Stimulated activated CD8-positive, alpha-beta memory T cell treated with anti-CD3 and anti-CD28 coated beads, Interleukin-2, amount 100 ng/mL, for 48 hours (primary cell): ENCODE results near the gene PDE11A.
"Not testable (repeated sequence)": the region's sequence is repeated elsewhere in the genome, so short reads cannot be mapped to it uniquely, and the experiment has no call there.

ENCODE experiments used
- DNase-seq, 2 donors: peaks; one replicate each; pipeline ENCODE4 v3.0.0-alpha.2; 2020; ENCODE audit warnings: low read depth in 2 of 2

The PDE11A gene

DNA sequence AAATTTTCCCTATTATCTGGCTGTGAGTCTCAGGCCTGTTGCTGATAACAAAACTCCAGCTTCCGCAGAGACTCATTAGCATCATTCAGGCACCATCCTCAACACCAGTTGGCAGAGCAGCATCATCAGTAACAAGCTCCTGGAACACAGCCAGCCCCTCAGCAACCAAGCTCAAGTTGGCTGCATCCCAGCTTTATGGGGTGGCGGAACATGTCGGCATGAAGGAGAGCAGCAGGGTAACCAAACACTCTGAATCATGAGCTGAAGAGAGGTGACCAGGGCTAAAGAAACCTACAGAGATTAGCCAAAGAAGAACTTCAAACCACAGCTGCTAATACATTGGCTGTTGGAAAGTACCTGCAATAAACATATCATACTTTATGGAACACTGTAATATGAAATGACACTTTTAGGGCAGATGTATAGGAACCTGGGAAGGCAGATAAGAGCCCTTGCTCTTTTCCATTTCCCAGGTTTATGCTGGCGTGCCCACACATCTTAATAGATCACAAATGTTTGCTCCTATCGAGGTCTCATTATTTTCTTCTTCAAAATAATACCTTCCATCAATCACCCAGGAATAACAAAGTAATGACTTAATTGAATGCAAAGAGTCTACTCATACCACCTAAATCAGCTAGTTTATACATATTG is 63.8 kb downstream of the PDE11A start:
- no peak for DNase-seq

DNA sequence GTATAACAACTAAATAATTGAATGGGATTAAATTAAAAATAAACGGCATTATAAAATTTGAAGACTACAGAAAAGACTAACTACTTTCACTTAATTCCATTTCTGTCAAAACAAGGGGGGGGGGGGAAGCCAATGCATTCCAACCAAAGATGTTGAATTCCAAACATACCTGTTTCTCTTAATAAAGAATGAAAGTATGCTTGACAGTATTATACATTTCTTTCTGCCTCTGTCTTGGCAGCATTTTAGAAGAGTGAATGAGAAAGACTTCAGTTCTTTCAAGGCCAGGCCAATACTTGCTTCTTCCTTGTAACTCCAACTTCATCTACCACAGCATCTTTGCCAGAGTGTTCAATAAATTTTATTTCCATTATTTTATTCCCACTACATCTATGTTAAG is 65.9 kb downstream of the PDE11A start:
- no peak for DNase-seq

- no peak for DNase-seq
Measured at GRCh38 chr2:178005756-178006155, 66.8 kb downstream of the PDE11A start.

DNA sequence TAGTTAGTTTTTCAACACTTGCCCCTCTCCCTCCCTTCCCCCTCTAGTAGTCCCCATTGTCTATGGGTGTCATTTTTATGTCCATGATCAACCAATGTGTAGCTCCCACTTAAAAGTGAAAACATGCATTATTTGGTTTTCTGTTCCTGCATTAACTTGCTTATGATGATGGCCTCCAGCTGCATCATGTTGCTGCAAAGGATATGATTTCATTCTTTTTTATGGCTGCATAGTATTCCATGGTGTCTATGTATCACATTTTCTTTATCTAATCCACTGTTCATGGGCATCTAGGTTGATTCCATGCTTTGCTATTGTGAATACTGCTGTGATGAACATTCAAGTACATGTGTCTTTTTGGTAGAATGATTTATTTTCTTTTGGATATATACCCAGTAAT is 70.5 kb downstream of the PDE11A start:
- no peak for DNase-seq

DNA sequence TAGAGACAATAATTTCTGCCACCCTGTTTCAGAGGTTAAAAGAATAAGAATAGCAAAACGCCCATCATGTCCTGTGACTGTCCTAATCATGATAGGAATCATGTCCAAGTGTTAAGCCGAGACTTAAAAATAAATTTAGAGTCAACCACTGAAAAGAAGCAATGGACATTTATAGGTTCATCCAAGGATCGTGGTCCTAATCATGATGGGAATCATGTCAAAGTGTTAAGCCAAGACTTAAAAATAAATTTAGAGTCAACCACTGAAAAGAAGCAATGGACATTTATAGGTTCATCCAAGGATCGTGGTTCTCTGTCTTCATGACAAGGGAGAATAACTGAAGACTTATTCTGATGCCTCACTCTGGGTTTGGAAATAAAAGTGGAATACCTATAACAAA is 73.6 kb downstream of the PDE11A start:
- DNase-seq = no peak

DNA sequence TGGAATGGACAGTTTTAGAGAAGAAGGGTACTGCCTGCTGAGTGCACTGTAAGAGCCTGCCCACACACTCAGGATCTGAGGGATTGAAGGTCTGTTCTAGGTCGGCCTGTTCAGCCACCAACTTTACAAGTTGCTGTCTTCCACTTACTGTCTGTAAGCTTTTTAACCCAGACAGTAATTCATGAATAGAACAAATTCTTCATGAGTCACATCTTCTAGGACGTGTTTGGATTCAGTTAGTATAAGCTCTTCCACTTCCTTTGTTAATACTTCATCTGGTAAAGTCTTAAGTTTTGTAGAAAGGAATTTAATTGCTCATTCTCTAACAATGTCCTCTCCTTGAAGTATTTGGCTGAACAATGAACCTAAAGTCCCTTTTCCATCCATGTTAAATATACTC is 74.6 kb downstream of the PDE11A start:
- no peak for DNase-seq

DNA sequence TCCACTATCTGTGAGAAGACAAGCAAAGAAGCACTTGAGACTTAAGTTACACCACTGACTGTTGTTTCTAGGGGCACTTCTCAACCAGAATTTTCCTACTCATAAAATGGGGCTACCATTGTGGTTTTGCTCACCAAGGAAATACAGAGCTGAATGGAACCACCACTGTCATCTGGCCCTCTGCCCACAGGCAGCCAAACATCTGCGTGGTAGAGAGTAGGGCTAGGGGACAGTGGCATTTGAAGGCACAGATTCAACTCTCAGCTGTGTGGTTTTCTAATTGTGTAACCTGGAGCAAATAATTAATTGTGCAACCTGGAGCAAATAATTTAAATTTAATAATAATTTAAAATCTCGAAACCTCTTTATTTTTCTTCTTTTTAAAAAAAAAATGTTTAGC is 79.6 kb downstream of the PDE11A start:
- DNase-seq = no peak

DNA sequence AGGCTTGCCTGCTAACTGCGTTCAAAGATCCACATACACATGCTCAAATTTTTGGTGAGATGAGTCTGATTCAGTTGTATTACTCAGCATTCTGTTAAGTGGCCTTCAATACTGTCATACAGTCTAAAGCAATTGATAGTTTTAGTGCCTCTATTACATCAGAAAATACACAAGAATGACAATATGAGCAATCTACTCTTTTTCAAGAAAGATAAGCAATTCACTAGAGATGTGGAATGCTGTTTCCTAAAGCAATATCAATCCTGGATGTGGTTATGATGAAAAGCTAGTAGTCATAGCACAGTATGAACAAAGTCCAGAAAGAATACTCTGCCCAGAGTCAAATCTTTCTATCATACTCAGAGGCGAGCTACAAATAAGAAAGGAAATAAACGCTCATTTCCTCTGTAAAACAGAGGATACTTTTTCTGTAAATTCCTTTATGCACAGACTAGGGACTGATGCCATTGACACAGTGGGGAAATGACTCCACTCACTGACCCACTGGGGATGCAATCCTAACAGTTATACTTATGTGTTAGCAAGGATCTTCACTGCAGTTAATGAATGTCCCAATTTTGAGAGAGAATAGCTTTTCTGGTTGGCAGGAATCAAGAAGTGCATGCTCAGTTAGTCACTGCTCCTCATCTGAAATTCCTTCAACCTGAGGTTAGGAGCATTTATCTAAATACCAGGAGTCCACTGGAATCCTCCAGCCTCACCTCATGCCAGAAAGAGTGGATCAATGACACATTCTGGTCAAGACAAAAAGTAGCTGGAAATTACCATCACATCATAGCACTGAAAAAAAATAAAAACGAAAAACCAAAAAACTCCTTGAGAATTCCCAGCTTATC is 83.3 kb downstream of the PDE11A start:
- DNase-seq = no peak

- DNase-seq = no peak
Measured at GRCh38 chr2:177984749-177985148, 87.8 kb downstream of the PDE11A start.

- DNase-seq = no peak
Measured at GRCh38 chr2:177983183-177983788, 89.3 kb downstream of the PDE11A start.

DNA sequence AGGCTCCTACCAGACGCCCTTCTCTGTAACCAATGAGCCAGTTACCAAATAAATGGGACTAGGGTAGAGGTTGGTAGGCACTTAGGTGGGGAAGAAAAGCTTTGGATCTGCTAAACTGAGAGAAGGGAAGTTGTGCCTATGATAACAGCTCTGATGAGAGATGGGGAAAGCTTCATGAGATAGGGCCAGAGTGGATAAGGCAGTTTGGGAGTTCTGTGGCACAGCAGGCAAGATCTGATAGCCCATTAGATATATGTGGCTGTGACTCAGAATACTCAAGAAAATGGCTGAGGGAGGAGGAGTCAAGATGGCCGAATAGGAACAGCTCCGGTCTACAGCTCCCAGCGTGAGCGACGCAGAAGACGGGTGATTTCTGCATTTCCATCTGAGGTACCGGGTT is 99.8 kb downstream of the PDE11A start:
- no peak for DNase-seq

- no peak for DNase-seq
Measured at GRCh38 chr2:177972123-177972522, 100.5 kb downstream of the PDE11A start.

DNA sequence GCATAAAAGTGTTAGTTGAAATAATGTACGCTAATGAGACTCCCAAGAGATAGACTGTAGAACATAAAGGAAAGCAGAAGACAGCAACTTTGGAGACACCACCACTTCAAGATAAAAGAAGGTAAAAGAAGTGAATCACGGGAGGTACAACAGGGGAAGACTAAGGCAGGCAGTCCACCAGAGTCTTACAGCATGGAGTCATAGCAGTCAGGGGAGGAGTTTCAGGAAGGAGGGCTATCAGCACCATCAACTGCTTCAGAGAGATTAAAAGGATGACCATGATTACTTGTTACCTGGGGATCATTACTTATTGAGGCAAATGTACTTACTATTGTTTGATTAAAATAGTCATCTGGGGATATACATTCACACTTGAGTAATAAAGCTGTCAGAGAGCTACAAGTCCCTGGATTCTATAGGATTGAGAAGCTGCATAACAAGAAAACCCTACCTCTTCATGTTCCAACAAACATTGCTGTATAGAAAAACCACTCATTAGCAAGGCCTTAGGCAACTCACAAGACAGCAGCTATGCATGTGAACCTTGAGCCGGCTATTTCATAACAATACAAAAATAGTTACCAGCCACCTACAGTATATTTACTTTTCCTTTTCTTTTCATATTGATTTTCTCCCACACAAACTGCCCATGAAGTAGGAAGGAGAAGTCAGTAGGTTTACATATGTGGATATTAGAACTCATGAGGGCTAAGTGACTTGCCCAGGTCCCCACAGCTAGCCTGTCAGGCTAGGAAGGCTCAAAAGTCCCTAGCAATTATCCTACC is 101.7 kb downstream of the PDE11A start:
- no peak for DNase-seq

DNA sequence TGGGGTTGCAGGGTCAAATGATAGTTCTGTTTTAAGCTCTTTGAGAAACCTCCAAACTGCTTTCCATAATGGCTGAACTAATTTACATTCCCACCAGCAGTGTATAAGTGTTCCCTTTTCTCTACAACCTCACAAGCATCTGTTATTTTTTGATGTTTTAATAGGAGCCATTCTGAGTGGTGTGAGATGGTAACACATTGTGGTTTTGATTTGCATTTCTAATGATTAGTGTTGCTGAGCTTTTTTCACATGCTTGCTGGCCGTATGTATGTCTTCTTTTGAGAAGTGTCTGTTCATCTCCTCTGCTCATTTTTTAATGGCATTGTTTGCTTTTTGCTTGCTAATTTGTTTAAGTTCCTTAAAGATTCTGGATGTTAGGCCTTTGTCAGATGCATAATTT is 107.7 kb downstream of the PDE11A start:
- DNase-seq = no peak

GRCh38 chr2:177952151-177952550 is 120.4 kb downstream of the PDE11A start:
- DNase-seq = no peak

DNA sequence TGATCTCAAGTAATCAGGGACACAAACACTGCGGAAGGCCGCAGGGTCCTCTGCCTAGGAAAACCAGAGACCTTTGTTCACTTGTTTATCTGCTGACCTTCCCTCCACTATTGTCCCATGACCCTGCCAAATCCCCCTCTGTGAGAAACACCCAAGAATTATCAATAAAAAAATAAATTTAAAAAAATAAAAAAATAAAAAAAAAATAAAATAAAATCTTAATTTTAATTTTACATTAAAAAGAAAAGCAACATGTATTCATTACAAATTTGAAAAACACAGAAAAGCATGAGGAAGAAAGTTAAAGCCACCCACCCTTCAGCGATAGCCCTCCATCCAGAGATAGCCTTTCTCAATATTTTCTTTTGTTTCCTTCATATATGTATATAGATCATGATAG is 125.0 kb downstream of the PDE11A start:
- DNase-seq = not testable (repeated sequence)

GRCh38 chr2:177944530-177944929 is 128.0 kb downstream of the PDE11A start:
- not testable (repeated sequence) for DNase-seq

GRCh38 chr2:177942731-177943130 is 129.8 kb downstream of the PDE11A start:
- no peak for DNase-seq

- no peak for DNase-seq
Measured at GRCh38 chr2:177939211-177939610, 133.4 kb downstream of the PDE11A start.

DNA sequence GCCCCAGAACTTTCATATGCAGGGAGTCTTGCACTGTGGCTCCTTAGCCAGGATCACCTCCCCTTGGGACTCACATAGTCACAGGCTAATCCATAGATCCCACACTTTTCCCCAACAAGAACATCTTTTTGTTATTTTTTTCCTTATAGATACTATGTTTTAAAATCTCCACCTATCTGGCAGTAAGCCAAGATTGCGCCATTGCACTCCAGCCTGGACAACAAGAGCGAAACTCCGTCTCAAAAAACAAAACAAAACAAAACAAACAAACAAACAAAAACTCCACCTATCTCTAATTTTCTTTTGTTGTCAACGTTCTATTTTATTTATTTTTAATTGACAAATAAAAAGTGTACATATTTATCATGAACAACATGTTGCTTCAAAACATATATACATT is 141.7 kb downstream of the PDE11A start:
- no peak for DNase-seq

DNA sequence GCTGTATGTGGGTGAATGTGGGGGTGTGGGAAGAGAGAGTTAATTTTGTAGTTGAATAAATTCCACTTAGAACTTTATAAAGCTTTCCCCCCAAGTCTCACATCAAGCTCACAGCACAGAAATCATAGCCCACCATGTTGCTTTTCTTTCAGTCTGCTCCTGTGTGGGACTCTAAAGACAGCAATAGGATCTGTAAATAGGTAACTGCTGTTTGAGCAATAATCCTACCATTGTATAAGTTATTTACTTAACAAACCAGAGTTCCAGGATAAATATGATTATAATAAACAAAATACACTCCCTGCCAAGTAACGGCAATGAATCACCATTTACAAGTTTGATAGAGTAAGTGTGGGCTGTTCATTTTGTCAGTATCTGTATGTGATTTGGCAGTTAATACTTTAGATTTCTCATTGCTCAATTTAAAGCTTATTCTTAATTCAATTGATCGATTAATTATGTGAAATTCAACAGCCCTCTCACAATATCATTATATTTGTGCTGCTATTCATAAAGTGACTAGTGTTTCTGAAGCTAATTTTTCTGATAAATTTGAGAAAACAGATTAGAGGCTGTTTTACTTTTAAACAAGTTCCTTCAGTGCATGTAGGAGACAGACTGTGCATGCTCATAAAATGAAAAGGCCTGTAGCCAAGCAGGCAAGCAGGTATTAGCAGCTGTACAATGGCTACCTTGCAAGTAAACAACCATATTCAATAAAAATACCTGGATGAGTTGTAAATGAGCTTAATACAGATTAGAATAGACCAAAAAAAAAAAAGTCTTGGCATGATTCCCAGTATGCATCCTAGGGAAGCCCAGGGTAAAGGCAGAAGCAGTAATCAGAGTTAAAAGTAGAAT is 142.7 kb downstream of the PDE11A start:
- no peak for DNase-seq
